Natural killer cell (primary cell): ENCODE measurements around the gene HUS1B. TPM values are rescaled to one million over a fixed set of nuclear protein-coding genes. Genes with fewer than 3 reads are reported as not detected.

ENCODE experiments used
- ATAC-seq, 3 donors: fragments of 150-1000 bp in 2 of 3; fragments of 200-7000 bp in 1 of 3; cut with Tn5 transposase; 1 replicate in 1 of 3; 2 replicates in 2 of 3; pipeline ENCODE4 v1.10.0; 2021; ENCODE audit warnings: mild to moderate bottlenecking in 2 of 3, moderate library complexity in 2 of 3
- DNase-seq, 2 donors: peaks; one replicate each; pipeline versions ENCODE4 v3.0.0 to v3.0.0-alpha.2; 2013 to 2021; ENCODE audit warnings: mixed read lengths in 1 of 2
- H3K27ac ChIP-seq: one replicate; pipeline ENCODE4 v1.5.1; 2013; ENCODE audit warnings: mild to moderate bottlenecking, low read length
- H3K27me3 ChIP-seq: one replicate; pipeline ENCODE4 v1.6.1; 2013; ENCODE audit warnings: low read length; ENCODE audit not compliant: control insufficient read depth, insufficient read depth
- H3K36me3 ChIP-seq: one replicate; pipeline ENCODE4 v1.6.1; 2013; ENCODE audit warnings: low read length; ENCODE audit not compliant: control insufficient read depth, insufficient read depth
- H3K4me1 ChIP-seq: one replicate; pipeline ENCODE4 v1.6.1; 2013; ENCODE audit warnings: low read length; ENCODE audit not compliant: control insufficient read depth, insufficient read depth
- H3K4me3 ChIP-seq: one replicate; pipeline ENCODE4 v1.5.1; 2013; ENCODE audit warnings: low read length
- H3K9me3 ChIP-seq: one replicate; pipeline ENCODE4 v1.6.1; 2013; ENCODE audit warnings: low read length; ENCODE audit not compliant: control insufficient read depth, insufficient read depth
- H3K27ac Mint-ChIP-seq, 2 donors: one replicate each; pipeline ENCODE4 v1.8.0; 2022; ENCODE audit warnings: mild to moderate bottlenecking in 2 of 2, mixed read lengths in 2 of 2, moderate library complexity in 1 of 2
- H3K27me3 Mint-ChIP-seq, 2 donors: one replicate each; pipeline ENCODE4 v1.8.0; 2022; ENCODE audit warnings: low read depth in 2 of 2, mixed read lengths in 2 of 2
- H3K36me3 Mint-ChIP-seq: one replicate; pipeline ENCODE4 v1.8.0; 2022; ENCODE audit warnings: mixed read lengths
- H3K4me1 Mint-ChIP-seq, 2 donors: one replicate each; pipeline ENCODE4 v1.8.0; 2022; ENCODE audit warnings: mixed read lengths in 2 of 2
- H3K4me3 Mint-ChIP-seq: one replicate; pipeline ENCODE4 v1.8.0; 2022; ENCODE audit warnings: mild to moderate bottlenecking, moderate library complexity, mixed read lengths
- H3K9me3 Mint-ChIP-seq, 2 donors: one replicate each; pipeline ENCODE4 v1.8.0; 2022; ENCODE audit warnings: mixed read lengths in 2 of 2
- CTCF ChIP-seq: fragments of 200-600 bp; IDR thresholded peaks from one replicate; pipeline ENCODE4 v1.8.0; 2022; ENCODE audit warnings: antibody characterized with exemption
- whole genome bisulfite sequencing: methylation state at CpG from one replicate; pipeline ENCODE4 v1.1.7; 2013; ENCODE audit warnings: missing lambda C conversion rate; ENCODE audit not compliant: insufficient coverage; 5-methylcytosine and 5-hydroxymethylcytosine counted together
- intact Hi-C: fragments of 100-400 bp; cut with micrococcal nuclease; formaldehyde crosslinking; loops from one replicate; pipeline ENCODE4 v1.14.2; 2022
- total RNA-seq, 4 donors: library from RNA; stranded (reverse); fragments of 120-200 nt in 1 of 4; gene quantifications; one replicate each; pipeline versions ENCODE4 v1.2.3 to v1.2.4, GENCODE V29; 2013 to 2022

The HUS1B gene
- 1 to 10 TPM; 1.5 to 3.4 (median 2.8) TPM for total RNA-seq
- 2.9 TPM for total RNA-seq (2013)

GRCh38 chr6:656460-657252, at the start of gene HUS1B:
HUS1B (minus strand) TSS chr6:657100; CDS start chr6:656944, 156 bp downstream.
- Histone ChIP-seq H3K27ac (no peak within 1 kb of the TSS), H3K36me3 (peaks cover 2% of the 10 kb centered on the region), H3K9me3 (no peaks in the 10 kb centered on the region), H3K4me3 (no peak within 1 kb of the TSS), H3K27me3 (no peaks in the 10 kb centered on the region), H3K4me1 (peaks cover 9% of the 10 kb centered on the region)
- H3K9me3 Mint-ChIP-seq: no peaks in the 10 kb centered on the region
- no peak for TF ChIP-seq CTCF
- DNase-seq: no peak
- 97% methylated on average over 73 of the region's 73 CpGs for WGBS
- H3K4me1 Mint-ChIP-seq: peaks cover 49% of the 10 kb centered on the region in 2 donors
- ATAC-seq: no peak
- no peaks in the 10 kb centered on the region for H3K36me3 Mint-ChIP-seq
- intact Hi-C loops: no loop called here
- peak within 1 kb of the TSS in 1 of 2 donors; percentile 28 for H3K27ac Mint-ChIP-seq
- H3K27me3 Mint-ChIP-seq: no peaks in the 10 kb centered on the region
- no peak within 1 kb of the TSS for H3K4me3 Mint-ChIP-seq

GRCh38 chr6:706146-706545, 49.2 kb upstream of the HUS1B start:
- Mint-ChIP-seq H3K36me3 (no peaks in the 10 kb centered on the region), H3K4me1 (peaks cover 14 to 15% of the 10 kb centered on the region in 2 donors), H3K27me3 (peaks cover 8 to 31% of the 10 kb centered on the region in 2 donors), H3K27ac (no peak overlapping the region), H3K9me3 (no peaks in the 10 kb centered on the region), H3K4me3 (no peak overlapping the region)
- Histone ChIP-seq H3K9me3 (no peaks in the 10 kb centered on the region), H3K36me3 (no peaks in the 10 kb centered on the region), H3K27me3 (no peaks in the 10 kb centered on the region), H3K27ac (no peak overlapping the region), H3K4me1 (peaks cover 4% of the 10 kb centered on the region), H3K4me3 (no peak overlapping the region)
- ATAC-seq: no peak
- no peak for TF ChIP-seq CTCF
- no peak for DNase-seq
- intact Hi-C loops: no loop called here
- WGBS: 95% methylated on average over 6 of the region's 6 CpGs

GRCh38 chr6:705047-705446, 48.1 kb upstream of the HUS1B start:
- Mint-ChIP-seq H3K27me3 (peaks cover 11 to 36% of the 10 kb centered on the region in 2 donors), H3K4me1 (peaks cover 3 to 4% of the 10 kb centered on the region in 2 donors), H3K4me3 (no peak overlapping the region), H3K9me3 (no peaks in the 10 kb centered on the region), H3K27ac (no peak overlapping the region), H3K36me3 (no peaks in the 10 kb centered on the region)
- no peak for TF ChIP-seq CTCF
- WGBS: 54% methylated on average over 4 of the region's 4 CpGs
- ATAC-seq (no peak), DNase-seq (no peak)
- H3K27ac ChIP-seq: no peak overlapping the region
- H3K4me1 ChIP-seq: no peaks in the 10 kb centered on the region
- no peaks in the 10 kb centered on the region for H3K9me3 ChIP-seq
- intact Hi-C loops: no loop called here
- H3K27me3 ChIP-seq: no peaks in the 10 kb centered on the region
- no peak overlapping the region for H3K4me3 ChIP-seq
- H3K36me3 ChIP-seq: no peaks in the 10 kb centered on the region
